Retinal pigment epithelial cell (primary cell): ENCODE measurements around the gene HSPBP1.

Experiments
- DNase-seq: peaks from one replicate; pipeline ENCODE4 v3.0.0-alpha.2; 2010; ENCODE audit warnings: low read depth
- H3K4me3 ChIP-seq: 2 replicates; pipeline ENCODE4 v1.5.1; 2011; ENCODE audit warnings: mild to moderate bottlenecking, low read length, control low read depth, moderate library complexity
- CTCF ChIP-seq: conservative IDR thresholded peaks from 2 replicates; pipeline ENCODE4 v1.5.1; 2011; ENCODE audit warnings: low read depth, low read length, control low read depth, inconsistent platforms

Gene HSPBP1

GRCh38 chr19:55246462-55247451, 33.2 kb downstream of the HSPBP1 start:
- no peak for DNase-seq
- no peak for TF ChIP-seq CTCF
- H3K4me3 ChIP-seq, result no peak overlapping the region

GRCh38 chr19:55245236-55245904, 34.5 kb downstream of the HSPBP1 start:
- no peak for TF ChIP-seq CTCF
- no peak for DNase-seq
- H3K4me3 ChIP-seq, result no peak overlapping the region

GRCh38 chr19:55244004-55244680, 35.8 kb downstream of the HSPBP1 start:
- DNase-seq, result no peak
- no peak for TF ChIP-seq CTCF
- no peak overlapping the region for H3K4me3 ChIP-seq

DNA sequence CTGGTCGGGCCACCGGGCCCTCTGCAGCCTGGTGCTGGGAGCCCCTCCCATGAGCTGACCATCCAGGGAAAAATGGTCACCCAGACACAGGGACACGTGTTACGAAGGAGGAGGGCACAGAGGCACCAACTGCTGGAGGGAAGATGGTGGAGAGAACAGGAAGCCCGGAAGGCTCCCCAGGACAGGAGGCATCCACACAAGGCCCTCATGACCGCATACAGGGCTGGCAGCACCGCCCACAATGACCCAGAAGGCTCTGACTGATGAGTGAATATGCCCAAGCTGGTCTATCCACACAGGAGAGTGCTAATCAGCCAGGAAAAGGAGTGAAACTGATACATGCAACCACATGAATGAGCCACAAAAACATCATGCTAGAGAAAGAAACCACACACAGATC, 37.4 kb downstream of the HSPBP1 start:
- no peak for DNase-seq
- no peak for TF ChIP-seq CTCF
- H3K4me3 ChIP-seq, result no peak overlapping the region

DNA sequence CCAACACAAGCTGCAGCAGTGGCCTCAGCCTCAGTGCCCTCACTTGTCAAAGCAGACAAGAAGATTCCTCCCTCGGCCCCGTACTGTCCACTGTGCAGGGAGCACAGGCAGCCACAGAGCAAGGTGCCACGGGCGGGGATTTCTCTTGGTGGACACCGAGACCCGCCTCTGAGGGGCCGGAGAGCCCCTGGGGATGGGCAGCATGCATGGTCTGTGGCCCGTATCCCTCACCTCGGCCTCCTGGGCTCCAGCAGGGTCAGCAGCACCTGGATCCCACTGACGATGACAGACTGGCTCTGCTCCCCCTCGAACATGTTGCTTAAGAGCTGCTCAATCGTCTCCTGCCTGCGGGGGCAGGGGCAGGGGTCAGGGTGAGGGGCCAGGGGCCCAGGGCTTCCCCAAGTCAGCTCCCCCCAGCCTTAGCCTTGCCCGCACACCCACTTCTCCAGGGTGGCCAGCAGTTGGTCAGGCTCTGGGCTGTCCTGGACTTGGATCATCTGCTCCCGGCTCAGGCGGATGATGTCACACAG, 37.9 kb downstream of the HSPBP1 start:
- no peak for DNase-seq
- H3K4me3 ChIP-seq, result no peak overlapping the region
- TF ChIP-seq CTCF, result no peak

GRCh38 chr19:55241143-55241934, 38.6 kb downstream of the HSPBP1 start:
- H3K4me3 ChIP-seq, result no peak overlapping the region
- no peak for TF ChIP-seq CTCF
- DNase-seq, result no peak
